ENCODE data around the gene HHIPL1. TPM values are rescaled to one million over a fixed set of nuclear protein-coding genes. Genes with fewer than 3 reads are reported as not detected.

The HHIPL1 gene
- total RNA-seq, 1 donor from 2014 or later, result 2.7 TPM

- TF ChIP-seq CTCF (IDR thresholded peaks at IDR 0.05), result no peak
- Mint-ChIP-seq H3K9me3 (ENCODE audit: unreplicated experiment) (peaks cover 15% of the 10 kb centered on the region), H3K27me3 (ENCODE audit: unreplicated experiment) (peaks cover 21% of the 10 kb centered on the region), H3K27ac (ENCODE audit: unreplicated experiment) (no peak overlapping the region), H3K4me3 (ENCODE audit: unreplicated experiment) (no peak overlapping the region), H3K4me1 (ENCODE audit: unreplicated experiment) (no peaks in the 10 kb centered on the region), H3K36me3 (ENCODE audit: unreplicated experiment) (peaks cover 8% of the 10 kb centered on the region)
- peak; percentile 53 for DNase-seq (ENCODE audit: extremely low spot score, unreplicated experiment)
Measured at GRCh38 chr14:99698642-99699041, 53.7 kb downstream of the HHIPL1 start.

GRCh38 chr14:99699085-99699760, 54.3 kb downstream of the HHIPL1 start:
- no peak overlapping the region for H3K27ac Mint-ChIP-seq (ENCODE audit: unreplicated experiment)
- DNase-seq (ENCODE audit: extremely low spot score, unreplicated experiment), result peak; percentile 57
- peaks cover 18% of the 10 kb centered on the region for H3K9me3 Mint-ChIP-seq (ENCODE audit: unreplicated experiment)
- H3K4me1 Mint-ChIP-seq (ENCODE audit: unreplicated experiment), result no peaks in the 10 kb centered on the region
- no peak for TF ChIP-seq CTCF (IDR thresholded peaks at IDR 0.05)
- H3K36me3 Mint-ChIP-seq (ENCODE audit: unreplicated experiment), result peaks cover 8% of the 10 kb centered on the region
- peaks cover 18% of the 10 kb centered on the region for H3K27me3 Mint-ChIP-seq (ENCODE audit: unreplicated experiment)
- H3K4me3 Mint-ChIP-seq (ENCODE audit: unreplicated experiment), result no peak overlapping the region

- Mint-ChIP-seq H3K9me3 (ENCODE audit: unreplicated experiment) (peaks cover 24% of the 10 kb centered on the region), H3K27me3 (ENCODE audit: unreplicated experiment) (peaks cover 15% of the 10 kb centered on the region), H3K27ac (ENCODE audit: unreplicated experiment) (no peak overlapping the region), H3K4me1 (ENCODE audit: unreplicated experiment) (no peaks in the 10 kb centered on the region), H3K4me3 (ENCODE audit: unreplicated experiment) (no peak overlapping the region), H3K36me3 (ENCODE audit: unreplicated experiment) (peaks cover 8% of the 10 kb centered on the region)
- no peak for TF ChIP-seq CTCF (IDR thresholded peaks at IDR 0.05)
- peak; percentile 25 for DNase-seq (ENCODE audit: extremely low spot score, unreplicated experiment)
Measured at GRCh38 chr14:99699861-99700260, 54.9 kb downstream of the HHIPL1 start.

GRCh38 chr14:99700379-99700778, 55.5 kb downstream of the HHIPL1 start:
- Mint-ChIP-seq H3K4me3 (ENCODE audit: unreplicated experiment) (no peak overlapping the region), H3K9me3 (ENCODE audit: unreplicated experiment) (peaks cover 24% of the 10 kb centered on the region), H3K4me1 (ENCODE audit: unreplicated experiment) (no peaks in the 10 kb centered on the region), H3K36me3 (ENCODE audit: unreplicated experiment) (peaks cover 8% of the 10 kb centered on the region), H3K27me3 (ENCODE audit: unreplicated experiment) (peaks cover 10% of the 10 kb centered on the region), H3K27ac (ENCODE audit: unreplicated experiment) (no peak overlapping the region)
- no peak for TF ChIP-seq CTCF (IDR thresholded peaks at IDR 0.05)
- DNase-seq (ENCODE audit: extremely low spot score, unreplicated experiment), result no peak

GRCh38 chr14:99701260-99701659, 56.3 kb downstream of the HHIPL1 start:
- peaks cover 8% of the 10 kb centered on the region for H3K36me3 Mint-ChIP-seq (ENCODE audit: unreplicated experiment)
- H3K9me3 Mint-ChIP-seq (ENCODE audit: unreplicated experiment), result peaks cover 24% of the 10 kb centered on the region
- H3K4me1 Mint-ChIP-seq (ENCODE audit: unreplicated experiment), result no peaks in the 10 kb centered on the region
- peaks cover 4% of the 10 kb centered on the region for H3K27me3 Mint-ChIP-seq (ENCODE audit: unreplicated experiment)
- H3K4me3 Mint-ChIP-seq (ENCODE audit: unreplicated experiment), result no peak overlapping the region
- no peak for TF ChIP-seq CTCF (IDR thresholded peaks at IDR 0.05)
- no peak for DNase-seq (ENCODE audit: extremely low spot score, unreplicated experiment)
- H3K27ac Mint-ChIP-seq (ENCODE audit: unreplicated experiment), result no peak overlapping the region
